ENCODE results near the gene HPGDS. TPM values are rescaled to one million over a fixed set of nuclear protein-coding genes. Genes with fewer than 3 reads are reported as not detected.

HPGDS gene
- total RNA-seq, 4 donors from 2014 or later: 0.47 to 2.0 (median 1.8) TPM

- 83 to 100% methylated on average over 1 of the region's 1 CpG for WGBS, 2 donors (ENCODE audit: low coverage in 1 of 2)
- no peaks in the 10 kb centered on the region for H3K36me3 ChIP-seq
- H3K27me3 ChIP-seq: no peaks in the 10 kb centered on the region
- TF ChIP-seq POLR2AphosphoS5 (IDR thresholded peaks at IDR 0.05) (no peak), POLR2A (IDR thresholded peaks at IDR 0.05) (no peak), CTCF (IDR thresholded peaks at IDR 0.05) (no peak), EP300 (IDR thresholded peaks at IDR 0.05) (no peak)
- no peaks in the 10 kb centered on the region for H3K4me1 ChIP-seq
- no peak for ATAC-seq
- no peak overlapping the region for H3K27ac ChIP-seq
- H3K9me3 ChIP-seq: no peaks in the 10 kb centered on the region
- no peak overlapping the region for H3K4me3 ChIP-seq
These were observed 22.7 kb upstream of the HPGDS start for GRCh38 chr4:94365304-94365703.

GRCh38 chr4:94364527-94364926, 21.9 kb upstream of the HPGDS start:
- H3K27me3 ChIP-seq: no peaks in the 10 kb centered on the region
- WGBS, 2 donors (ENCODE audit: low coverage in 1 of 2): 58 to 71% methylated on average over 4 of the region's 4 CpGs
- no peaks in the 10 kb centered on the region for H3K36me3 ChIP-seq
- no peaks in the 10 kb centered on the region for H3K9me3 ChIP-seq
- TF ChIP-seq EP300 (IDR thresholded peaks at IDR 0.05) (no peak), CTCF (IDR thresholded peaks at IDR 0.05) (no peak), POLR2A (IDR thresholded peaks at IDR 0.05) (no peak), POLR2AphosphoS5 (IDR thresholded peaks at IDR 0.05) (no peak)
- no peaks in the 10 kb centered on the region for H3K4me1 ChIP-seq
- no peak for ATAC-seq
- H3K4me3 ChIP-seq: no peak overlapping the region
- H3K27ac ChIP-seq: no peak overlapping the region

GRCh38 chr4:94363136-94363655, 20.6 kb upstream of the HPGDS start:
- Histone ChIP-seq H3K9me3 (no peaks in the 10 kb centered on the region), H3K27me3 (no peaks in the 10 kb centered on the region), H3K27ac (no peak overlapping the region), H3K36me3 (no peaks in the 10 kb centered on the region), H3K4me3 (no peak overlapping the region), H3K4me1 (no peaks in the 10 kb centered on the region)
- no peak for TF ChIP-seq POLR2AphosphoS5 (IDR thresholded peaks at IDR 0.05)
- 67 to 90% methylated on average over 3 to 4 of the region's 4 CpGs for WGBS, 2 donors (ENCODE audit: low coverage in 1 of 2)
- ATAC-seq: no peak

- Histone ChIP-seq H3K27me3 (no peaks in the 10 kb centered on the region), H3K4me1 (no peaks in the 10 kb centered on the region), H3K36me3 (no peaks in the 10 kb centered on the region), H3K9me3 (no peaks in the 10 kb centered on the region), H3K4me3 (no peak overlapping the region), H3K27ac (no peak overlapping the region)
- no peak for ATAC-seq
- no peak for TF ChIP-seq CTCF (IDR thresholded peaks at IDR 0.05)
- TF ChIP-seq POLR2AphosphoS5 (IDR thresholded peaks at IDR 0.05): no peak
- no peak for TF ChIP-seq POLR2A (IDR thresholded peaks at IDR 0.05)
- TF ChIP-seq EP300 (IDR thresholded peaks at IDR 0.05): no peak
- 49 to 58% methylated on average over 4 of the region's 4 CpGs for WGBS, 2 donors (ENCODE audit: low coverage in 1 of 2)
These were observed 17.2 kb upstream of the HPGDS start for GRCh38 chr4:94359838-94360237.

- H3K27me3 ChIP-seq: no peaks in the 10 kb centered on the region
- H3K4me1 ChIP-seq: no peaks in the 10 kb centered on the region
- WGBS, 2 donors (ENCODE audit: low coverage in 1 of 2): 70 to 77% methylated on average over 2 of the region's 2 CpGs
- no peak overlapping the region for H3K4me3 ChIP-seq
- no peaks in the 10 kb centered on the region for H3K9me3 ChIP-seq
- no peak for ATAC-seq
- H3K27ac ChIP-seq: no peak overlapping the region
- TF ChIP-seq EP300 (IDR thresholded peaks at IDR 0.05): no peak
- TF ChIP-seq CTCF (IDR thresholded peaks at IDR 0.05): no peak
- no peak for TF ChIP-seq POLR2A (IDR thresholded peaks at IDR 0.05)
- no peak for TF ChIP-seq POLR2AphosphoS5 (IDR thresholded peaks at IDR 0.05)
- no peaks in the 10 kb centered on the region for H3K36me3 ChIP-seq
These were observed 16.6 kb upstream of the HPGDS start for GRCh38 chr4:94359221-94359620.
